ENCODE results near the gene SLAMF1.
"Not testable (repeated sequence)": the region's sequence is repeated elsewhere in the genome, so short reads cannot be mapped to it uniquely, and the experiment has no call there.

GRCh38 chr1:160692390-160692789 is 45.5 kb upstream of the SLAMF1 start:
- TF ChIP-seq, protein P1, sequence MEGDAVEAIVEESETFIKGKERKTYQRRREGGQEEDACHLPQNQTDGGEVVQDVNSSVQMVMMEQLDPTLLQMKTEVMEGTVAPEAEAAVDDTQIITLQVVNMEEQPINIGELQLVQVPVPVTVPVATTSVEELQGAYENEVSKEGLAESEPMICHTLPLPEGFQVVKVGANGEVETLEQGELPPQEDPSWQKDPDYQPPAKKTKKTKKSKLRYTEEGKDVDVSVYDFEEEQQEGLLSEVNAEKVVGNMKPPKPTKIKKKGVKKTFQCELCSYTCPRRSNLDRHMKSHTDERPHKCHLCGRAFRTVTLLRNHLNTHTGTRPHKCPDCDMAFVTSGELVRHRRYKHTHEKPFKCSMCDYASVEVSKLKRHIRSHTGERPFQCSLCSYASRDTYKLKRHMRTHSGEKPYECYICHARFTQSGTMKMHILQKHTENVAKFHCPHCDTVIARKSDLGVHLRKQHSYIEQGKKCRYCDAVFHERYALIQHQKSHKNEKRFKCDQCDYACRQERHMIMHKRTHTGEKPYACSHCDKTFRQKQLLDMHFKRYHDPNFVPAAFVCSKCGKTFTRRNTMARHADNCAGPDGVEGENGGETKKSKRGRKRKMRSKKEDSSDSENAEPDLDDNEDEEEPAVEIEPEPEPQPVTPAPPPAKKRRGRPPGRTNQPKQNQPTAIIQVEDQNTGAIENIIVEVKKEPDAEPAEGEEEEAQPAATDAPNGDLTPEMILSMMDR (IDR thresholded peaks at IDR 0.05; ENCODE audit: low read depth, low read length, missing input control), result peak; percentile 30
- not testable (repeated sequence) for TF ChIP-seq TAF1 (conservative IDR thresholded peaks at IDR 0.05); ATF3 (IDR thresholded peaks at IDR 0.05); YY1 (IDR thresholded peaks at IDR 0.05)
- peak; percentile 27 to 45 for TF ChIP-seq RAD21 (IDR thresholded peaks at IDR 0.05)
